ENCODE data around the gene NDFIP2. TPM values are rescaled to one million over a fixed set of nuclear protein-coding genes. Genes with fewer than 3 reads are reported as not detected.
A peak's percentile ranks its signal among the peaks of the same experiment; 100 is the strongest.
"Not testable (repeated sequence)": the region's sequence is repeated elsewhere in the genome, so short reads cannot be mapped to it uniquely, and the experiment has no call there.

The NDFIP2 gene
- total RNA-seq, 2 experiments from 2014 or later = 160 to 205 TPM

DNA sequence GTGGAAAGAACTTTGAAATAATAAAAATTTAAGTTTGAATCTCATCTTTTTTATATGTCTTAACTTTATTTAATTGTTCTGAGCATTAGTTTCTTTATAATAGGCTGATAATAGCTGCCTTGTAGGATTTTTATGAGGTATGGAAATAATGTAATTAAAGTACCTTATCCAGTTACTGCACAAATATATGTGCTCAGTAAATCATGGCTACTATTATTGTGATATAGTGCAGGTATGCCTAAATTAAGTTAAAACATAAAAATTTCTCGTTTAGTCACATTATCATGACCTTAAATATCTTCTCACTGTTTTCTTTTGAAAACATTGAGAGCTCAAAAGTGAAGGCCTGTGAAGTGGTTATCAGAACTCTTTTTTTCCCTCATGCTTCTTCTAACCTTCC is 62.9 kb downstream of the NDFIP2 start:
- CTCF ChIA-PET = interaction anchor here (0.9 to 11.7 kb wide), 12 partner anchors 9 to 163 kb away, joined by 3 to 366 read pairs (median 5); no protein-coding TSS in a partner anchor
- POLR2A ChIA-PET = interaction anchor here (1.3 kb wide), 1 partner anchor 120 kb away, joined by 5 read pairs; no protein-coding TSS in a partner anchor
- Mint-ChIP-seq H3K4me1 (peaks cover 11% of the 10 kb centered on the region), H3K4me3 (no peak overlapping the region), H3K27ac (no peak overlapping the region), H3K9me3 (ENCODE audit: low read depth) (no peaks in the 10 kb centered on the region), H3K36me3 (ENCODE audit: low read depth) (peaks cover 20% of the 10 kb centered on the region), H3K27me3 (no peaks in the 10 kb centered on the region)
- no peak for ATAC-seq
- no peak for DNase-seq
- intact Hi-C loops (cut with DNase I, micrococcal nuclease) = loop anchor here in 1 of 2 experiments (5.0 kb wide), 1 partner anchor 1407 kb away; no protein-coding TSS in a partner anchor

GRCh38 chr13:79547211-79548195 is 66.5 kb downstream of the NDFIP2 start:
- H3K27me3 Mint-ChIP-seq = no peaks in the 10 kb centered on the region
- intact Hi-C loops (cut with DNase I, micrococcal nuclease) = no loop called here
- H3K4me1 Mint-ChIP-seq = peaks cover 5% of the 10 kb centered on the region
- DNase-seq = no peak
- no peaks in the 10 kb centered on the region for H3K9me3 Mint-ChIP-seq (ENCODE audit: low read depth)
- no peak for ATAC-seq
- no peak overlapping the region for H3K27ac Mint-ChIP-seq
- peaks cover 14% of the 10 kb centered on the region for H3K36me3 Mint-ChIP-seq (ENCODE audit: low read depth)
- ChIA-PET CTCF (interaction anchor here (11.7 kb wide), 1 partner anchor 121 kb away, joined by 366 read pairs; no protein-coding TSS in a partner anchor), POLR2A (no interaction called here)
- H3K4me3 Mint-ChIP-seq = no peak overlapping the region

DNA sequence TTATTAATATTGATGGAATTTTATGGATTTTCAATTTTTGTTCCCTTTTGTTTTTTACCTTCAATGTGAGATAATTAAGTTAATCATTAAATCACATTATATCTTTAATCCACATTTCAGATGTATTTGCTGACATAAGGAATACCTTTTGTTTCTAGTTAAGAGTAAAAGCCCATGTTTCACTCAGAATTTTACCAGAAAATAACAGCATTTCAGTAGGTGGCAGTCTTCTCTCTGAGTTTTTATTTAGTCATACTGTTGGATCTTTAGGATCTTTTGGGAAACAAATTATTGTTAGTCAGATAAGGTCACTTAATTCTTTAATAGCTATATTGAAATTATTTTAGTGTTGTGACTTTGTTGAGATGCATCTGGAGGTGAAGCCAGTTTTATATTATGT is 67.9 kb downstream of the NDFIP2 start:
- Mint-ChIP-seq H3K4me3 (no peak overlapping the region), H3K9me3 (ENCODE audit: low read depth) (no peaks in the 10 kb centered on the region), H3K27ac (no peak overlapping the region), H3K36me3 (ENCODE audit: low read depth) (peaks cover 14% of the 10 kb centered on the region), H3K27me3 (no peaks in the 10 kb centered on the region), H3K4me1 (peaks cover 5% of the 10 kb centered on the region)
- DNase-seq (no peak), ATAC-seq (no peak)
- ChIA-PET CTCF (interaction anchor here (1.0 kb wide), 2 partner anchors 48 to 125 kb away, joined by 3 to 5 read pairs; no protein-coding TSS in a partner anchor), POLR2A (no interaction called here)
- intact Hi-C loops (cut with DNase I, micrococcal nuclease) = no loop called here

GRCh38 chr13:79549355-79550106 is 68.6 kb downstream of the NDFIP2 start:
- H3K36me3 Mint-ChIP-seq (ENCODE audit: low read depth) = peaks cover 12% of the 10 kb centered on the region
- intact Hi-C loops (cut with DNase I, micrococcal nuclease) = no loop called here
- POLR2A ChIA-PET = interaction anchor here (0.6 kb wide), 1 partner anchor 576 kb away, joined by 4 read pairs; no protein-coding TSS in a partner anchor

GRCh38 chr13:79557666-79558065 is 76.7 kb downstream of the NDFIP2 start:
- DNase-seq = no peak
- H3K4me1 Mint-ChIP-seq = no peaks in the 10 kb centered on the region
- peak; percentile 62 for ATAC-seq
- H3K27me3 Mint-ChIP-seq = no peaks in the 10 kb centered on the region
- CTCF ChIA-PET = interaction anchor here (2.1 kb wide), 1 partner anchor 133 kb away, joined by 6 read pairs; no protein-coding TSS in a partner anchor
- peaks cover 24% of the 10 kb centered on the region for H3K9me3 Mint-ChIP-seq (ENCODE audit: low read depth)
- POLR2A ChIA-PET = no interaction called here
- no peak overlapping the region for H3K27ac Mint-ChIP-seq
- H3K36me3 Mint-ChIP-seq (ENCODE audit: low read depth) = peaks cover 35% of the 10 kb centered on the region
- no peak overlapping the region for H3K4me3 Mint-ChIP-seq
- intact Hi-C loops (cut with DNase I, micrococcal nuclease) = no loop called here

More at GRCh38 chr13:79549355-79550106, 68.6 kb downstream of the NDFIP2 start:
- CTCF ChIA-PET = interaction anchor here (1.0 kb wide), 2 partner anchors 47 to 125 kb away, joined by 3 to 5 read pairs; no protein-coding TSS in a partner anchor
- H3K27me3 Mint-ChIP-seq = no peaks in the 10 kb centered on the region
- DNase-seq (no peak), ATAC-seq (no peak)
- H3K9me3 Mint-ChIP-seq (ENCODE audit: low read depth) = no peaks in the 10 kb centered on the region
- H3K27ac Mint-ChIP-seq = no peak overlapping the region
- no peak overlapping the region for H3K4me3 Mint-ChIP-seq
- peaks cover 5% of the 10 kb centered on the region for H3K4me1 Mint-ChIP-seq

DNA sequence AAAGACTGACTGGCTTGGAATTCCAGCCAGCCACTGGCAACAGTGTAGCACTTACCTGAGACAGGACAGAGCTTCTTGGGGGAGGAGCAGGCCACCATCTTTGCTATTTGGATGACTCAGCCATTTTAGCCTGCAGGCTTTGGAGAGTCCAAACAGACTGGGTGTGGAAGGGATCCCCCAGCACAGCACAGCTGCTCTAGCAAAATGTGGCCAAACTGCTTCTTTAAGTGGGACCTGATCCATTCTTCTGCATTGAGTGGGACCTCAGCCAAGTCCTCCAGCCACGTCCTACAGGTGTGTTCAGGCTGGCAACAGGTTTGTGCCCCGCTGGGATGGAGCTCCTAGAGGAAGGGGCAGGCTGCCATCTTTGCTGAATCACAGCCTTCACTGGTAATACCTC is 80.0 kb downstream of the NDFIP2 start:
- no peaks in the 10 kb centered on the region for H3K27me3 Mint-ChIP-seq
- CTCF ChIA-PET = interaction anchor here (1.1 kb wide), 1 partner anchor 137 kb away, joined by 3 read pairs; no protein-coding TSS in a partner anchor
- DNase-seq (no peak), ATAC-seq (no peak)
- H3K36me3 Mint-ChIP-seq (ENCODE audit: low read depth) = peaks cover 33% of the 10 kb centered on the region
- H3K4me3 Mint-ChIP-seq = no peak overlapping the region
- H3K27ac Mint-ChIP-seq = no peak overlapping the region
- POLR2A ChIA-PET = no interaction called here
- H3K4me1 Mint-ChIP-seq = no peaks in the 10 kb centered on the region
- H3K9me3 Mint-ChIP-seq (ENCODE audit: low read depth) = peaks cover 46% of the 10 kb centered on the region
- intact Hi-C loops (cut with DNase I, micrococcal nuclease) = no loop called here

DNA sequence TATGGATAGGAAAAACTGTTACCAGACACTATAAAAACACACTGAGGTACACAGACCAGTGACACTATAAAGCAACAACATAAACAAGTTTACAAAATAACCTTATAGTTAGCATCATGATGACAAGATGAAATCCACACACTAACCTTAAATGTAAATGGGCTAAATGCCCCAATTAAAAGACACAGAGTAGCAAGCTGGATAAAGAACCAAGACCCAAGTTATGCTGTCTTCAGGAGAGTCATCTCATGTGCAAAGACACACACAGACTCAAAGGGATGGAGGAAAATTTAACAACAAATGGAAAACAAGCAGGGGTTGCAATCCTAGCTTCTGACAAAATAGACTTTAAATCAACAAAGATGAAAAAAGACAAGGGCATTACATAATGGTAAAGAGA is 81.6 kb downstream of the NDFIP2 start:
- ChIA-PET POLR2A (no interaction called here), CTCF (interaction anchor here (1.0 to 1.4 kb wide), 2 partner anchors 16 to 139 kb away, joined by 3 read pairs; no protein-coding TSS in a partner anchor)
- Mint-ChIP-seq H3K4me1 (no peaks in the 10 kb centered on the region), H3K36me3 (ENCODE audit: low read depth) (peaks cover 26% of the 10 kb centered on the region), H3K4me3 (no peak overlapping the region), H3K9me3 (ENCODE audit: low read depth) (peaks cover 49% of the 10 kb centered on the region), H3K27ac (no peak overlapping the region), H3K27me3 (no peaks in the 10 kb centered on the region)
- intact Hi-C loops (cut with DNase I, micrococcal nuclease) = no loop called here
- ATAC-seq (no peak), DNase-seq (no peak)

GRCh38 chr13:79566118-79566517 is 85.2 kb downstream of the NDFIP2 start:
- Mint-ChIP-seq H3K27ac (no peak overlapping the region), H3K27me3 (peaks cover 2% of the 10 kb centered on the region), H3K9me3 (ENCODE audit: low read depth) (peaks cover 36% of the 10 kb centered on the region), H3K4me1 (no peaks in the 10 kb centered on the region), H3K4me3 (no peak overlapping the region), H3K36me3 (ENCODE audit: low read depth) (no peaks in the 10 kb centered on the region)
- ChIA-PET POLR2A (no interaction called here), CTCF (no interaction called here)
- ATAC-seq = no peak
- intact Hi-C loops (cut with DNase I, micrococcal nuclease) = no loop called here
- DNase-seq = no peak

- intact Hi-C loops (cut with DNase I, micrococcal nuclease) = no loop called here
- peaks cover 2% of the 10 kb centered on the region for H3K27me3 Mint-ChIP-seq
- no peaks in the 10 kb centered on the region for H3K4me1 Mint-ChIP-seq
- H3K27ac Mint-ChIP-seq = no peak overlapping the region
- H3K4me3 Mint-ChIP-seq = no peak overlapping the region
- ATAC-seq (no peak), DNase-seq (no peak)
- peaks cover 5% of the 10 kb centered on the region for H3K9me3 Mint-ChIP-seq (ENCODE audit: low read depth)
- ChIA-PET CTCF (interaction anchor here (0.6 kb wide), 1 partner anchor 110 kb away, joined by 4 read pairs; no protein-coding TSS in a partner anchor), POLR2A (no interaction called here)
- H3K36me3 Mint-ChIP-seq (ENCODE audit: low read depth) = no peaks in the 10 kb centered on the region
Measured at GRCh38 chr13:79571147-79571546, 90.2 kb downstream of the NDFIP2 start.

- H3K27me3 Mint-ChIP-seq; CTCF ChIA-PET; DNase-seq; H3K4me3 Mint-ChIP-seq; H3K27ac Mint-ChIP-seq; H3K9me3 Mint-ChIP-seq (ENCODE audit: low read depth); H3K4me1 Mint-ChIP-seq; POLR2A ChIA-PET; intact Hi-C loops (cut with DNase I, micrococcal nuclease); H3K36me3 Mint-ChIP-seq (ENCODE audit: low read depth); ATAC-seq: not testable (repeated sequence)
Measured at GRCh38 chr13:79573892-79574291, 92.9 kb downstream of the NDFIP2 start.

GRCh38 chr13:79581870-79582315 is 100.9 kb downstream of the NDFIP2 start:
- H3K9me3 Mint-ChIP-seq (ENCODE audit: low read depth) = peaks cover 5% of the 10 kb centered on the region
- CTCF ChIA-PET = interaction anchor here (0.6 kb wide), 1 partner anchor 13 kb away, joined by 3 read pairs; no protein-coding TSS in a partner anchor
- DNase-seq (no peak), ATAC-seq (no peak)
- peaks cover 6% of the 10 kb centered on the region for H3K27me3 Mint-ChIP-seq
- no peaks in the 10 kb centered on the region for H3K36me3 Mint-ChIP-seq (ENCODE audit: low read depth)
- H3K4me3 Mint-ChIP-seq = no peak overlapping the region
- no peaks in the 10 kb centered on the region for H3K4me1 Mint-ChIP-seq
- POLR2A ChIA-PET = interaction anchor here (0.6 kb wide), 1 partner anchor 260 kb away, joined by 3 read pairs; no protein-coding TSS in a partner anchor
- intact Hi-C loops (cut with DNase I, micrococcal nuclease) = no loop called here
- H3K27ac Mint-ChIP-seq = no peak overlapping the region
